GM10266 (cell line): ENCODE results near the gene VPS11.
"Not testable (repeated sequence)": the region's sequence is repeated elsewhere in the genome, so short reads cannot be mapped to it uniquely, and the experiment has no call there.

Experiments
- DNase-seq: peaks from one replicate; pipeline ENCODE4 v3.0.0; 2012; ENCODE audit errors: extremely low spot score
- TF ChIP-seq, protein P1 (sequence below): IDR thresholded peaks from 2 replicates; pipeline ENCODE4 v1.5.1; 2012; ENCODE audit warnings: mild to moderate bottlenecking, low read depth; ENCODE audit not compliant: control insufficient read depth, insufficient read depth; ENCODE audit errors: missing control alignments

Gene VPS11

GRCh38 chr11:119051440-119052162, 16.0 kb upstream of the VPS11 start:
- DNase-seq, result peak; percentile 80
- TF ChIP-seq, protein P1, sequence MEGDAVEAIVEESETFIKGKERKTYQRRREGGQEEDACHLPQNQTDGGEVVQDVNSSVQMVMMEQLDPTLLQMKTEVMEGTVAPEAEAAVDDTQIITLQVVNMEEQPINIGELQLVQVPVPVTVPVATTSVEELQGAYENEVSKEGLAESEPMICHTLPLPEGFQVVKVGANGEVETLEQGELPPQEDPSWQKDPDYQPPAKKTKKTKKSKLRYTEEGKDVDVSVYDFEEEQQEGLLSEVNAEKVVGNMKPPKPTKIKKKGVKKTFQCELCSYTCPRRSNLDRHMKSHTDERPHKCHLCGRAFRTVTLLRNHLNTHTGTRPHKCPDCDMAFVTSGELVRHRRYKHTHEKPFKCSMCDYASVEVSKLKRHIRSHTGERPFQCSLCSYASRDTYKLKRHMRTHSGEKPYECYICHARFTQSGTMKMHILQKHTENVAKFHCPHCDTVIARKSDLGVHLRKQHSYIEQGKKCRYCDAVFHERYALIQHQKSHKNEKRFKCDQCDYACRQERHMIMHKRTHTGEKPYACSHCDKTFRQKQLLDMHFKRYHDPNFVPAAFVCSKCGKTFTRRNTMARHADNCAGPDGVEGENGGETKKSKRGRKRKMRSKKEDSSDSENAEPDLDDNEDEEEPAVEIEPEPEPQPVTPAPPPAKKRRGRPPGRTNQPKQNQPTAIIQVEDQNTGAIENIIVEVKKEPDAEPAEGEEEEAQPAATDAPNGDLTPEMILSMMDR, result no peak

- no peak for DNase-seq
- TF ChIP-seq, protein P1, result no peak
These were observed 15.3 kb upstream of the VPS11 start for GRCh38 chr11:119052163-119052814.

DNA sequence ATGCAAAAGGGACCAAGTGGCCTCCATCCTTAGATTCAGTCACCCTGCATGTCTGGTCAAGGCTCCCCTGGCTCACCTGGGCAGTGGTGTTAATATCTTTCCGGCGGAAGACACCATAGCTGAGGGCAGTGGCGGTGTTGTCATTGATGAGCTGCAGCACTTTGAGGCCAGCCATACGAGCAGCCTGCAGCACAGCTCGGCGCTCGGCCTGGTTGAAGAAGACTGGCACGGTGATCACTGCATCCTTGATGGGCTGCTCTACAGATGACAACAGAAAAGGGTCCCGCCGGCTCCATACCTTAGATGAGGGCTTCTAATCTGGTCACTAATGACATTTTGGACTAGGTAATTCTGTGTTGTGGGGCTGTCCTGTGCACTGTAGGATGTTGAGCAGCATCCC, 13.2 kb upstream of the VPS11 start:
- TF ChIP-seq, protein P1, result no peak
- DNase-seq, result no peak

GRCh38 chr11:119055901-119056300, 11.7 kb upstream of the VPS11 start:
- TF ChIP-seq, protein P1, result peak; percentile 34
- no peak for DNase-seq

GRCh38 chr11:119056421-119056999, 11.1 kb upstream of the VPS11 start:
- TF ChIP-seq, protein P1, result no peak

GRCh38 chr11:119057000-119057769, 10.4 kb upstream of the VPS11 start, which contains the start of gene HYOU1:
Gene HYOU1, minus strand, starts transcription at chr11:119057205. Its CDS starts 1,045 bp downstream, at chr11:119056160.
- TF ChIP-seq, protein P1, result peak; percentile 28
- peak; percentile 99 for DNase-seq

More at GRCh38 chr11:119056421-119056999, 11.1 kb upstream of the VPS11 start:
- peak; percentile 37 for DNase-seq

DNA sequence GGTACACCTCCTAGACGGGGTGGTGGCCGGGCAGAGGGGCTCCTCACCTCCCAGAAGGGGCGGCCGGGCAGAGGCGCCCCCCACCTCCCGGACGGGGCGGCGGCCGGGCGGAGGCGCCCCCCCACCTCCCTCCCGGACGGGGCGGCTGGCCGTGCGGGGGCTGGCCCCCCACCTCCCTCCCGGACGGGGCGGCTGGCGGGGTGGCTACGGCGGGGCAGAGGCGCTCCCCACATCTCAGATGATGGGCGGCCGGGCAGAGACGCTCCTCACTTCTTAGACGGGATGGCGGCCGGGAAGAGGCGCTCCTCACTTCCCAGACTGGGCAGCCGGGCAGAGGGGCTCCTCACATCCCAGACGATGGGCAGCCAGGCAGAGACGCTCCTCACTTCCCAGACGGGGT, 8.5 kb upstream of the VPS11 start:
- DNase-seq, result not testable (repeated sequence)
